H9 (cell line): ENCODE measurements around the gene ATF4. TPM values are rescaled to one million over a fixed set of nuclear protein-coding genes. Genes with fewer than 3 reads are reported as not detected.

Experiments
- DNase-seq: peaks from one replicate; pipeline ENCODE4 v3.0.0-alpha.2; 2017
- H2AFZ ChIP-seq: one replicate; pipeline ENCODE4 v1.6.1; 2013; ENCODE audit warnings: mild to moderate bottlenecking, low read length, control low read depth, moderate library complexity
- H2AK5ac ChIP-seq: 2 replicates; pipeline ENCODE4 v1.6.1; 2013; ENCODE audit warnings: low read length, control low read depth, mixed read lengths; ENCODE audit not compliant: insufficient read length
- H2BK120ac ChIP-seq: one replicate; pipeline ENCODE4 v1.6.1; 2013; ENCODE audit warnings: low read depth, mild to moderate bottlenecking, low read length, control low read depth, inconsistent platforms; ENCODE audit not compliant: poor library complexity, severe bottlenecking
- H2BK12ac ChIP-seq: 2 replicates; pipeline ENCODE4 v1.6.1; 2013; ENCODE audit warnings: low read length, control low read depth, mixed read lengths, low read depth; ENCODE audit not compliant: insufficient read length
- H2BK15ac ChIP-seq: 2 replicates; pipeline ENCODE4 v1.6.1; 2013; ENCODE audit warnings: low read depth, low read length, control low read depth
- H2BK20ac ChIP-seq: one replicate; pipeline ENCODE4 v1.6.1; 2013; ENCODE audit warnings: low read depth, mild to moderate bottlenecking, low read length, control low read depth, inconsistent platforms; ENCODE audit not compliant: poor library complexity, severe bottlenecking
- H2BK5ac ChIP-seq: 2 replicates; pipeline ENCODE4 v1.6.1; 2013; ENCODE audit warnings: low read length, control low read depth, mixed read lengths; ENCODE audit not compliant: insufficient read length
- H3K14ac ChIP-seq: 2 replicates; pipeline ENCODE4 v1.6.1; 2013; ENCODE audit warnings: low read length, control low read depth; ENCODE audit not compliant: insufficient read depth
- H3K18ac ChIP-seq: 2 replicates; pipeline ENCODE4 v1.6.1; 2013; ENCODE audit warnings: low read depth, mild to moderate bottlenecking, mixed read lengths, low read length, control low read depth; ENCODE audit not compliant: insufficient read length
- H3K23ac ChIP-seq: 2 replicates; pipeline ENCODE4 v1.6.1; 2013; ENCODE audit warnings: low read length, control low read depth, mixed read lengths, low read depth; ENCODE audit not compliant: insufficient read length
- H3K23me2 ChIP-seq: 2 replicates; pipeline ENCODE4 v1.6.1; 2013; ENCODE audit warnings: low read depth, mild to moderate bottlenecking, mixed read lengths, low read length, control low read depth; ENCODE audit not compliant: insufficient read length, poor library complexity, severe bottlenecking
- H3K27ac ChIP-seq: 2 replicates; pipeline ENCODE4 v1.5.1; 2013; ENCODE audit warnings: low read length, control low read depth, mixed read lengths, low read depth; ENCODE audit not compliant: insufficient read length
- H3K27me3 ChIP-seq: 2 replicates; pipeline ENCODE4 v1.6.1; 2013; ENCODE audit warnings: low read length, control low read depth, inconsistent platforms; ENCODE audit not compliant: insufficient read depth
- H3K4ac ChIP-seq: 2 replicates; pipeline ENCODE4 v1.6.1; 2013; ENCODE audit warnings: low read depth, mild to moderate bottlenecking, control low read depth, inconsistent platforms, low read length, moderate library complexity
- H3K4me1 ChIP-seq: 2 replicates; pipeline ENCODE4 v1.6.1; 2013; ENCODE audit warnings: low read length, control low read depth, inconsistent platforms; ENCODE audit not compliant: insufficient read depth
- H3K4me2 ChIP-seq: 2 replicates; pipeline ENCODE4 v1.6.1; 2013; ENCODE audit warnings: low read length, control low read depth, mixed read lengths; ENCODE audit not compliant: insufficient read length, insufficient read depth
- H3K56ac ChIP-seq: 2 replicates; pipeline ENCODE4 v1.6.1; 2013; ENCODE audit warnings: low read depth, mild to moderate bottlenecking, mixed read lengths, low read length, control low read depth; ENCODE audit not compliant: insufficient read length
- H3K79me1 ChIP-seq: 2 replicates; pipeline ENCODE4 v1.6.1; 2013; ENCODE audit warnings: low read depth, mild to moderate bottlenecking, moderate library complexity, low read length, control low read depth, inconsistent platforms; ENCODE audit not compliant: insufficient read depth, poor library complexity, severe bottlenecking
- H3K79me2 ChIP-seq: 2 replicates; pipeline ENCODE4 v1.6.1; 2013; ENCODE audit warnings: low read length, control low read depth, inconsistent platforms; ENCODE audit not compliant: insufficient read depth
- H3K9ac ChIP-seq: 2 replicates; pipeline ENCODE4 v1.6.1; 2013; ENCODE audit warnings: low read length, control low read depth, mixed read lengths; ENCODE audit not compliant: insufficient read length; ENCODE audit errors: extremely low read depth
- H3K9me3 ChIP-seq: one replicate; pipeline ENCODE4 v1.6.1; 2013; ENCODE audit warnings: low read depth, low read length, inconsistent platforms; ENCODE audit not compliant: control insufficient read depth
- H3T11ph ChIP-seq: one replicate; pipeline ENCODE4 v1.6.1; 2013; ENCODE audit warnings: mild to moderate bottlenecking, low read length, control low read depth, inconsistent platforms
- H4K20me1 ChIP-seq: one replicate; pipeline ENCODE4 v1.6.1; 2013; ENCODE audit not compliant: control insufficient read depth, insufficient read length, insufficient read depth
- H4K5ac ChIP-seq: 2 replicates; pipeline ENCODE4 v1.6.1; 2013; ENCODE audit warnings: low read depth, mild to moderate bottlenecking, mixed read lengths, low read length, control low read depth; ENCODE audit not compliant: insufficient read length
- H4K8ac ChIP-seq: replicated peaks from 2 replicates; pipeline ENCODE4 v1.6.1; 2013; ENCODE audit warnings: low read length, control low read depth, mixed read lengths, low read depth; ENCODE audit not compliant: insufficient read length
- H4K91ac ChIP-seq: 2 replicates; pipeline ENCODE4 v1.6.1; 2013; ENCODE audit warnings: low read depth, mild to moderate bottlenecking, moderate library complexity, mixed read lengths, low read length, control low read depth; ENCODE audit not compliant: insufficient read length
- H3K27ac Mint-ChIP-seq, 3 experiments: 2 replicates in 2 of 3; 3 replicates in 1 of 3; pipeline ENCODE4 v1.8.0; 2020 to 2021; ENCODE audit warnings: mixed read lengths in 3 of 3, mild to moderate bottlenecking in 1 of 3, moderate library complexity in 1 of 3
- H3K27me3 Mint-ChIP-seq: 2 replicates; pipeline ENCODE4 v1.8.0; 2021; ENCODE audit warnings: low read depth, mild to moderate bottlenecking, moderate library complexity, mixed read lengths
- H3K36me3 Mint-ChIP-seq, 3 experiments: 2 replicates in 2 of 3; 3 replicates in 1 of 3; pipeline ENCODE4 v1.8.0; 2020 to 2021; ENCODE audit warnings: low read depth in 3 of 3, mixed read lengths in 3 of 3; ENCODE audit not compliant: insufficient read depth in 1 of 3
- H3K4me1 Mint-ChIP-seq, 2 experiments: 2 replicates each; pipeline ENCODE4 v1.8.0; 2020; ENCODE audit warnings: mixed read lengths in 2 of 2
- H3K4me3 Mint-ChIP-seq, 2 experiments: 2 replicates in 1 of 2; 3 replicates in 1 of 2; pipeline ENCODE4 v1.8.0; 2020 to 2021; ENCODE audit warnings: mild to moderate bottlenecking in 2 of 2, mixed read lengths in 2 of 2, moderate library complexity in 1 of 2
- H3K9me3 Mint-ChIP-seq, 2 experiments: 2 replicates in 1 of 2; 3 replicates in 1 of 2; pipeline ENCODE4 v1.8.0; 2020; ENCODE audit warnings: mild to moderate bottlenecking in 2 of 2, mixed read lengths in 2 of 2, moderate library complexity in 1 of 2
- WGBS: extraction: QIAGEN DNeasy Blood & Tissue Kit; methylation state at CpG from one replicate; pipeline ENCODE4 v1.1.7; 2013; ENCODE audit warnings: missing lambda C conversion rate, low lambda C conversion rate, mixed read lengths; ENCODE audit not compliant: insufficient read length; ENCODE audit errors: extremely low coverage; 5-methylcytosine and 5-hydroxymethylcytosine counted together
- total RNA-seq: library from RNA; stranded (reverse); gene quantifications from 2 replicates; pipeline ENCODE4 v1.2.1, GENCODE V29; 2021
- TF ChIP-seq, protein P1 (sequence below): fragments of 200-600 bp; sonication (generic); conservative IDR thresholded peaks from 3 replicates; pipeline ENCODE4 v1.8.0; 2021; ENCODE audit warnings: antibody characterized with exemption, mild to moderate bottlenecking

Gene ATF4
- total RNA-seq, 1 experiment from 2014 or later, result 455 TPM

DNA sequence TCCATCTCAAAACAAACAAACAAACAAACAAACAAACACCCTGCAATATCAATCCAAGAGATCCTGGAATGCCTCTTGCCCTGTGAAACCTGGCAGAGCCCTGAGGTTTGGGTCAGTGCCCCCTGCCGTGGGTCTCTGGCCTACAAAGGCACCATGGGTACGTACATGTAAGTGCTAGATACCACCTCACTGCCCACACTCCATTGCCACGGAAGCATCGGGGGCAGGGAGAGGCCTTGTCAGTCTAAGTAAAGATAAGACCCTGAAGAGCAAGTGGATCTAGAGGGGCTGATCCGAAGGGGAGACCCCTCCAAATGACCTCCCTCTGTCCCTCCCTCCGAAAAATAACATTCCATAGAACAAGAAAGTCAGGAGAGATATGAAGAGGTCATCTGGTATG is 20.3 kb upstream of the ATF4 start:
- Histone ChIP-seq H4K8ac (no peak overlapping the region), H3K4ac (no peak overlapping the region), H3K4me1 (no peaks in the 10 kb centered on the region; the same call in 1 of the 2 replicates), H3K56ac (no peak overlapping the region), H2BK5ac (no peak overlapping the region), H3K79me1 (no peaks in the 10 kb centered on the region), H4K20me1 (no peaks in the 10 kb centered on the region), H3K27me3 (peaks cover 8% of the 10 kb centered on the region), H3K9me3 (no peaks in the 10 kb centered on the region), H2BK20ac (no peak overlapping the region), H3K27ac (no peak overlapping the region), H3K14ac (no peak overlapping the region), H3K23ac (no peak overlapping the region), H2BK15ac (no peak overlapping the region), H3K18ac (no peak overlapping the region), H4K91ac (no peak overlapping the region), H3K9ac (no peak overlapping the region), H2BK12ac (no peak overlapping the region), H3K4me2 (no peak overlapping the region), H4K5ac (no peak overlapping the region), H3K79me2 (no peaks in the 10 kb centered on the region), H2BK120ac (no peak overlapping the region), H2AFZ (no peak overlapping the region), H3K23me2 (peaks cover 8% of the 10 kb centered on the region), H2AK5ac (no peak overlapping the region), H3T11ph (no peak overlapping the region)
- H3K27ac Mint-ChIP-seq, result no peak overlapping the region; a peak in 1 of 7 replicates
- peaks cover 10 to 14% of the 10 kb centered on the region in 2 experiments for H3K4me1 Mint-ChIP-seq
- no peak for DNase-seq
- no peaks in the 10 kb centered on the region for H3K9me3 Mint-ChIP-seq
- H3K27me3 Mint-ChIP-seq, result peaks cover 84% of the 10 kb centered on the region
- WGBS, result no CpG with 5 or more reads among the region's 6 CpGs
- no peak overlapping the region for H3K4me3 Mint-ChIP-seq
- H3K36me3 Mint-ChIP-seq, result peaks cover 11 to 18% (median 14%) of the 10 kb centered on the region in 3 experiments; a peak in 6 of 7 replicates
- TF ChIP-seq, protein P1, sequence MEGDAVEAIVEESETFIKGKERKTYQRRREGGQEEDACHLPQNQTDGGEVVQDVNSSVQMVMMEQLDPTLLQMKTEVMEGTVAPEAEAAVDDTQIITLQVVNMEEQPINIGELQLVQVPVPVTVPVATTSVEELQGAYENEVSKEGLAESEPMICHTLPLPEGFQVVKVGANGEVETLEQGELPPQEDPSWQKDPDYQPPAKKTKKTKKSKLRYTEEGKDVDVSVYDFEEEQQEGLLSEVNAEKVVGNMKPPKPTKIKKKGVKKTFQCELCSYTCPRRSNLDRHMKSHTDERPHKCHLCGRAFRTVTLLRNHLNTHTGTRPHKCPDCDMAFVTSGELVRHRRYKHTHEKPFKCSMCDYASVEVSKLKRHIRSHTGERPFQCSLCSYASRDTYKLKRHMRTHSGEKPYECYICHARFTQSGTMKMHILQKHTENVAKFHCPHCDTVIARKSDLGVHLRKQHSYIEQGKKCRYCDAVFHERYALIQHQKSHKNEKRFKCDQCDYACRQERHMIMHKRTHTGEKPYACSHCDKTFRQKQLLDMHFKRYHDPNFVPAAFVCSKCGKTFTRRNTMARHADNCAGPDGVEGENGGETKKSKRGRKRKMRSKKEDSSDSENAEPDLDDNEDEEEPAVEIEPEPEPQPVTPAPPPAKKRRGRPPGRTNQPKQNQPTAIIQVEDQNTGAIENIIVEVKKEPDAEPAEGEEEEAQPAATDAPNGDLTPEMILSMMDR, result no peak
